ENCODE measurements around the gene PLCL1. TPM values are rescaled to one million over a fixed set of nuclear protein-coding genes. Genes with fewer than 3 reads are reported as not detected.

Gene PLCL1
- total RNA-seq, 6 donors from 2014 or later, result 5.3 to 17.0 (median 8.1) TPM

- no peaks in the 10 kb centered on the region for H3K9me3 ChIP-seq
- WGBS, 2 donors, result 82 to 88% methylated on average over 3 of the region's 3 CpGs
- TF ChIP-seq EP300 (IDR thresholded peaks at IDR 0.05) (no peak), POLR2AphosphoS5 (IDR thresholded peaks at IDR 0.05) (no peak), CTCF (IDR thresholded peaks at IDR 0.05) (no peak), POLR2A (IDR thresholded peaks at IDR 0.05) (no peak)
- H3K27ac ChIP-seq, result no peak overlapping the region
- H3K36me3 ChIP-seq, result no peaks in the 10 kb centered on the region
- no peak for ATAC-seq (ENCODE audit: low FRiP score in 2 of 2)
- DNase-seq, result no peak
- peaks cover 0 to 5% (median 0%) of the 10 kb centered on the region in 4 donors for H3K4me1 ChIP-seq
- no peak overlapping the region for H3K4me3 ChIP-seq
- no peaks in the 10 kb centered on the region for H3K27me3 ChIP-seq
Measured at GRCh38 chr2:197871780-197872456, 67.5 kb downstream of the PLCL1 start.

GRCh38 chr2:197873293-197873701 lies 68.9 kb downstream of the PLCL1 start:
- Histone ChIP-seq H3K9me3 (no peaks in the 10 kb centered on the region), H3K36me3 (no peaks in the 10 kb centered on the region), H3K27me3 (no peaks in the 10 kb centered on the region), H3K4me1 (peaks cover 0 to 6% (median 0%) of the 10 kb centered on the region in 4 donors), H3K27ac (no peak overlapping the region), H3K4me3 (no peak overlapping the region)
- TF ChIP-seq POLR2AphosphoS5 (IDR thresholded peaks at IDR 0.05), result no peak
- TF ChIP-seq POLR2A (IDR thresholded peaks at IDR 0.05), result no peak
- no peak for TF ChIP-seq CTCF (IDR thresholded peaks at IDR 0.05)
- ATAC-seq (ENCODE audit: low FRiP score in 2 of 2) (no peak), DNase-seq (no peak)
- 70 to 81% methylated on average over 4 of the region's 4 CpGs for WGBS, 2 donors

GRCh38 chr2:197875763-197876162 lies 71.4 kb downstream of the PLCL1 start:
- Histone ChIP-seq H3K4me3 (no peak overlapping the region), H3K36me3 (no peaks in the 10 kb centered on the region), H3K27me3 (no peaks in the 10 kb centered on the region), H3K4me1 (peaks cover 0 to 6% (median 0%) of the 10 kb centered on the region in 4 donors), H3K9me3 (no peaks in the 10 kb centered on the region), H3K27ac (no peak overlapping the region)
- 45 to 50% methylated on average over 1 of the region's 1 CpG for WGBS, 2 donors
- DNase-seq (no peak), ATAC-seq (ENCODE audit: low FRiP score in 2 of 2) (no peak)
- TF ChIP-seq EP300 (IDR thresholded peaks at IDR 0.05) (no peak), POLR2A (IDR thresholded peaks at IDR 0.05) (no peak), POLR2AphosphoS5 (IDR thresholded peaks at IDR 0.05) (no peak), CTCF (IDR thresholded peaks at IDR 0.05) (no peak)

- no peak for DNase-seq
- WGBS, 2 donors, result 100% methylated on average over 1 of the region's 1 CpG
- no peak for ATAC-seq (ENCODE audit: low FRiP score in 2 of 2)
- no peaks in the 10 kb centered on the region for H3K27me3 ChIP-seq
- no peaks in the 10 kb centered on the region for H3K36me3 ChIP-seq
- H3K4me1 ChIP-seq, result peaks cover 0 to 6% (median 0%) of the 10 kb centered on the region in 4 donors
- H3K9me3 ChIP-seq, result no peaks in the 10 kb centered on the region
- TF ChIP-seq EP300 (IDR thresholded peaks at IDR 0.05) (no peak), CTCF (IDR thresholded peaks at IDR 0.05) (no peak), POLR2A (IDR thresholded peaks at IDR 0.05) (no peak), POLR2AphosphoS5 (IDR thresholded peaks at IDR 0.05) (no peak)
- H3K27ac ChIP-seq, result no peak overlapping the region
- H3K4me3 ChIP-seq, result no peak overlapping the region
Measured at GRCh38 chr2:197876524-197876923, 72.1 kb downstream of the PLCL1 start.

GRCh38 chr2:197877038-197877437 lies 72.6 kb downstream of the PLCL1 start:
- Histone ChIP-seq H3K36me3 (no peaks in the 10 kb centered on the region), H3K27ac (no peak overlapping the region), H3K4me3 (no peak overlapping the region), H3K9me3 (no peaks in the 10 kb centered on the region), H3K4me1 (peaks cover 0 to 5% (median 0%) of the 10 kb centered on the region in 4 donors), H3K27me3 (no peaks in the 10 kb centered on the region)
- TF ChIP-seq CTCF (IDR thresholded peaks at IDR 0.05) (no peak), POLR2AphosphoS5 (IDR thresholded peaks at IDR 0.05) (no peak), POLR2A (IDR thresholded peaks at IDR 0.05) (no peak), EP300 (IDR thresholded peaks at IDR 0.05) (no peak)
- DNase-seq (no peak), ATAC-seq (ENCODE audit: low FRiP score in 2 of 2) (no peak)
- 87 to 88% methylated on average over 1 of the region's 1 CpG for WGBS, 2 donors
